Esophagus squamous epithelium (tissue), 5 donors: ENCODE results near the gene LINC01488. TPM values are rescaled to one million over a fixed set of nuclear protein-coding genes. Genes with fewer than 3 reads are reported as not detected.

ENCODE experiments used
- DNase-seq: peaks from one replicate; lab custom pipeline; 2025; lab: John Stamatoyannopoulos, UW
- H3K27ac ChIP-seq, 4 donors: fragments of 200-600 bp; sonication (generic); one replicate each; pipeline ENCODE4 v1.5.1; 2016 to 2019; ENCODE audit warnings: mild to moderate bottlenecking in 1 of 4
- H3K27me3 ChIP-seq, 4 donors: fragments of 200-600 bp; sonication (generic); 1 replicate in 3 of 4; 2 replicates in 1 of 4; pipeline versions ENCODE4 v1.5.1 to v1.6.0; 2017 to 2021; ENCODE audit warnings: antibody characterized with exemption in 1 of 4
- H3K36me3 ChIP-seq, 3 donors: fragments of 200-600 bp; sonication (generic); one replicate each; pipeline ENCODE4 v1.5.1; 2016 to 2019
- H3K4me1 ChIP-seq, 3 donors: fragments of 200-600 bp; sonication (generic); one replicate each; pipeline ENCODE4 v1.5.1; 2017 to 2019
- H3K4me3 ChIP-seq, 4 donors: fragments of 200-600 bp; sonication (generic); 1 replicate in 3 of 4; 2 replicates in 1 of 4; pipeline ENCODE4 v1.5.1; 2016 to 2019; ENCODE audit warnings: mild to moderate bottlenecking in 2 of 4, moderate library complexity in 1 of 4
- H3K9me3 ChIP-seq, 3 donors: fragments of 200-600 bp; sonication (generic); one replicate each; pipeline ENCODE4 v1.5.1; 2016 to 2019
- POLR2A ChIP-seq, 4 donors: fragments of 450-650 bp; IDR thresholded peaks; one replicate each; pipeline ENCODE4 v1.6.1; 2017; ENCODE audit warnings: antibody characterized with exemption in 4 of 4, mild to moderate bottlenecking in 4 of 4, moderate library complexity in 3 of 4
- WGBS, 2 donors: methylation state at CpG; one replicate each; pipeline ENCODE4 v1.1.5; 2018; 5-methylcytosine and 5-hydroxymethylcytosine counted together
- intact Hi-C: fragments of 100-400 bp; cut with DNase I; formaldehyde crosslinking; loops from one replicate; pipeline ENCODE4 v1.15.0; 2022
- total RNA-seq, 4 donors: library from RNA; depleted of rRNA; stranded (reverse); fragments of >200 nt; gene quantifications; one replicate each; pipeline ENCODE4 v1.1.0, GENCODE V29; 2016
- TF ChIP-seq, protein P1 (sequence below), 6 experiments: fragments of 450-650 bp in 4 of 6; fragments of 200-600 bp in 2 of 6; sonication (generic) in 2 of 6; IDR thresholded peaks; one replicate each; pipeline ENCODE4 v1.5.1; 2016 to 2019; ENCODE audit warnings: antibody characterized with exemption in 6 of 6, mild to moderate bottlenecking in 4 of 6, moderate library complexity in 4 of 6
- donor health status: DM: yes; HTN: yes; CAD: no.

LINC01488 gene
- total RNA-seq, 4 donors from 2014 or later = not detected

DNA sequence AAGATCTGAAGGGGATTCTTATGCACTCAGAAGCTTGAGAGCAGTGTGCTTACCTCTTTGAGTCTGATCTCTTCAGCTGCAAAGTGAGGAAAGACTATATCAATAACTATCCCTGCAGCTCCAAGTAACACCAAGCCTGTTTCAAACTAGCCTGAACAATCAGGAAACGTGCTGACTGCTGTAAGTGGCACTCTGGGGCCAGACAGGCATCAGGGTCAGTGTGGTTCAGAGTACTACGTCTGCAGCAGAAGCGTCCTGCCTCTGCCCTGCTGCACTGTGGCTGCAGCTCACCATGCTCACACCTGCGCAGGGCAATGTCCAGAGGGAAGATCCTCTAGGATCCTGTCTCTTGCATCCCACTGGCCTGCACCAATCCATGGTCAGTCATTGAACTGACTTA, 25.5 kb upstream of the LINC01488 start:
- Histone ChIP-seq H3K4me1 (peaks cover 0 to 9% (median 0%) of the 10 kb centered on the region in 3 donors), H3K36me3 (no peaks in the 10 kb centered on the region), H3K27ac (no peak overlapping the region), H3K4me3 (no peak overlapping the region), H3K9me3 (peaks cover 0 to 6% (median 3%) of the 10 kb centered on the region in 3 donors), H3K27me3 (no peaks in the 10 kb centered on the region)
- intact Hi-C loops = no loop called here
- no peak for DNase-seq
- 83% methylated on average over 1 of the region's 4 CpGs; no CpG with 5 or more reads in 1 of the 2 donors for WGBS, 2 donors
- TF ChIP-seq, protein P1, sequence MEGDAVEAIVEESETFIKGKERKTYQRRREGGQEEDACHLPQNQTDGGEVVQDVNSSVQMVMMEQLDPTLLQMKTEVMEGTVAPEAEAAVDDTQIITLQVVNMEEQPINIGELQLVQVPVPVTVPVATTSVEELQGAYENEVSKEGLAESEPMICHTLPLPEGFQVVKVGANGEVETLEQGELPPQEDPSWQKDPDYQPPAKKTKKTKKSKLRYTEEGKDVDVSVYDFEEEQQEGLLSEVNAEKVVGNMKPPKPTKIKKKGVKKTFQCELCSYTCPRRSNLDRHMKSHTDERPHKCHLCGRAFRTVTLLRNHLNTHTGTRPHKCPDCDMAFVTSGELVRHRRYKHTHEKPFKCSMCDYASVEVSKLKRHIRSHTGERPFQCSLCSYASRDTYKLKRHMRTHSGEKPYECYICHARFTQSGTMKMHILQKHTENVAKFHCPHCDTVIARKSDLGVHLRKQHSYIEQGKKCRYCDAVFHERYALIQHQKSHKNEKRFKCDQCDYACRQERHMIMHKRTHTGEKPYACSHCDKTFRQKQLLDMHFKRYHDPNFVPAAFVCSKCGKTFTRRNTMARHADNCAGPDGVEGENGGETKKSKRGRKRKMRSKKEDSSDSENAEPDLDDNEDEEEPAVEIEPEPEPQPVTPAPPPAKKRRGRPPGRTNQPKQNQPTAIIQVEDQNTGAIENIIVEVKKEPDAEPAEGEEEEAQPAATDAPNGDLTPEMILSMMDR (IDR thresholded peaks at IDR 0.05) = no peak
- no peak for TF ChIP-seq POLR2A (IDR thresholded peaks at IDR 0.05)

DNA sequence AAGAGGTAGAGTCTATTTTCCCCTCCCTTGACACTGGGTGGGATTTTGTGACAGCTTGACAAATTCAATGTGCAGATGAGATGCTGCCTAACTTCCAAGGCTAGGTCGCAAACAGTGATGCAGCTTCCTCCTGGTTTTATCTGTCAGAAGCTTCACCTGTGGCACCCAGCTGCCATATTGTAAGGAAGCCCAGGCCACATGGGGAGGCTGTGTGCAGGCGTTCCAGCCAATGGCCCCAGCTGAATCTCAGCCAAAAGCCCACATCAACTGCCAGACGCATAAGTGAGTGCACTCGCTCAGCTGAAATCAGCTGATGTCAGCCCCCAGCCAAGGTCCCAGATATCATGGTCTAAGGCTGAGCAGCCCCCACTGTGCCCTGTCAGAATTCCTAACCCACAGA, 24.8 kb upstream of the LINC01488 start:
- DNase-seq = no peak
- Histone ChIP-seq H3K4me1 (peaks cover 0 to 9% (median 0%) of the 10 kb centered on the region in 3 donors), H3K9me3 (peaks cover 0 to 14% (median 11%) of the 10 kb centered on the region in 3 donors), H3K4me3 (no peak overlapping the region), H3K27me3 (no peaks in the 10 kb centered on the region), H3K36me3 (no peaks in the 10 kb centered on the region), H3K27ac (no peak overlapping the region)
- TF ChIP-seq, protein P1 (IDR thresholded peaks at IDR 0.05) = no peak
- TF ChIP-seq POLR2A (IDR thresholded peaks at IDR 0.05) = no peak
- intact Hi-C loops = no loop called here
- WGBS, 2 donors = 82 to 90% methylated on average over 2 to 4 of the region's 4 CpGs

DNA sequence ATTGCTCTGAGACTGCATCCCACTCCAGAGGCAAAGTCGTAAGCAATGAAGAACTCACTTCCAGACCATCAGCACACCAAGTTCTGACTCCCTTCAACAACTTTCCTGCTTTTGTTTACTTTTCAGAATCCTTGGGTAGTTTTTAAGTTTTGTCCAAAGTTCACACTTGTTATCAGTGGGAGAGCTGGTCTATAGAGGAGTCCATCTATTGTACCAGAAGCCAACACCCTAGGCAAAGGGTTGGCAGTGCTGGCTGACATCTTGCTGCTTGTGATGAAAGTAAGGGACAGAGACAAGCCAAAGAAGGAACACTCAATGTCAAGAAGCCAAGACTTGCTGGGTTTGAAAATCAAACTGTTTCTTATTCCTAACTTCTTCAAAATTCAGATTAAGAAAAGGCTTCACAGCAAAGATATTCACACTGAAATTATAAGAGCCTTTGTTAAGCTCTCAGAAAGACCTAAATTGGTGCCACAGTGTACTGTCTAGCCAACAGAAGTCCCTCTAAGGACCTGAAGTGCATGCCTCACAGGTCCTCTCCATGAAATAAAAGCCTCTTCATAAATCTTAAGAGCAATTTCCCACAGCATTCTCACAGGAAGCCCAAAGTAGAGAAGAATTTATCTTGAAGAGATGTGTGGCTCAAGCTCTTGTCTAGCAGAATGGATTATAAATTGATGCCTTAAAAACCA, 21.5 kb upstream of the LINC01488 start:
- no peaks in the 10 kb centered on the region for H3K27me3 ChIP-seq
- no peak for DNase-seq
- peaks cover 21 to 37% (median 22%) of the 10 kb centered on the region in 3 donors for H3K4me1 ChIP-seq
- 43 to 82% methylated on average over 1 of the region's 1 CpG for WGBS, 2 donors
- peak overlapping the region; percentile 29 to 77 (median 60) for H3K27ac ChIP-seq
- TF ChIP-seq POLR2A (IDR thresholded peaks at IDR 0.05) = no peak
- TF ChIP-seq, protein P1 (IDR thresholded peaks at IDR 0.05) = no peak
- no peaks in the 10 kb centered on the region for H3K36me3 ChIP-seq
- no peak overlapping the region for H3K4me3 ChIP-seq
- intact Hi-C loops = no loop called here
- H3K9me3 ChIP-seq = peaks cover 0 to 28% (median 19%) of the 10 kb centered on the region in 3 donors

DNA sequence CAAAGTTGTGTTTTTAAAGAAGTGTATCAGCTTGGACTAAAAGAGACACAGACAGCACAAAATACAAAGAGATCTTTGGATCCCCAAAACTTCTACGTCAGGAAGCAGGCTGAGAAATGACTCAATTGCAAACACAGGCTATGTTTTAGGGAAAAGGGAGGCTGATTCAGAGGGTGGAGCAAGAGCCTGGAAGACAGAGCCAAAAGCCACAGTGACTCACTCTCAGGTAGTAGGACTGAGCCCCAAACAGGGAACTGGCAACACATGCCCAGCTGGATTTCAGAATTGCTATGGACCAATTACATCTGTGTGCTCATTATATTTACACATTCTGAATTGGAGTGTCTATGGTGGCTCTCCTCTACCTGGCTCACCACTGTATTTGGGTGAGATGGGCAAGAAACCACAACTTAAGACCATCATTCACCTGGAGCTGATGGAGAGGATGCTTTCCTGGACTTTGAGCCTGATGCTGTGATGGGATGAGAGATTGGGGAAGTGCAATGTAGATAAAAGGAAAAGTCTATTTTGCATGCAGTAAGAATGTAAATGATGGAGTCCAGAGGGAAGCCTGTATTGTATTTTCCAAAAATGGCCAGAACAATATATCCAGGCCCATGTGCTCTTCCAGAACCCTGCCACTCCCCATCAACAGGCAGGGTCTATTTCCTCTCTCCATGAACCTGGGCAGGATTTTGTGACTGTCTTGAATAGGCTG, 20.8 kb upstream of the LINC01488 start:
- H3K36me3 ChIP-seq = no peaks in the 10 kb centered on the region
- no peaks in the 10 kb centered on the region for H3K27me3 ChIP-seq
- TF ChIP-seq, protein P1 (IDR thresholded peaks at IDR 0.05) = no peak
- H3K4me3 ChIP-seq = no peak overlapping the region
- peaks cover 22 to 44% (median 27%) of the 10 kb centered on the region in 3 donors for H3K4me1 ChIP-seq
- DNase-seq = no peak
- intact Hi-C loops = no loop called here
- H3K9me3 ChIP-seq = peaks cover 0 to 28% (median 19%) of the 10 kb centered on the region in 3 donors
- H3K27ac ChIP-seq = peak overlapping the region; percentile 29 to 77 (median 60)
- 18 to 20% methylated on average over 1 of the region's 1 CpG for WGBS, 2 donors
